ENCODE results near the gene PLAC8L1.

The PLAC8L1 gene

GRCh38 chr5:146082798-146083197, 22.6 kb downstream of the PLAC8L1 start:
- H3K4me3 ChIP-seq (replicated peaks; ENCODE audit: low read depth, low read length) = no peak overlapping the region
- DNase-seq (ENCODE audit: extremely low read depth, low read depth) = no peak
- no peak for TF ChIP-seq CTCF (IDR thresholded peaks at IDR 0.05; ENCODE audit: low read depth, low read length, missing control alignments)

- DNase-seq (ENCODE audit: extremely low read depth, low read depth) = no peak
- no peak for TF ChIP-seq CTCF (IDR thresholded peaks at IDR 0.05; ENCODE audit: low read depth, low read length, missing control alignments)
- H3K4me3 ChIP-seq (replicated peaks; ENCODE audit: low read depth, low read length) = no peak overlapping the region
Measured at GRCh38 chr5:146081556-146081955, 23.8 kb downstream of the PLAC8L1 start.

GRCh38 chr5:146079695-146080373, 25.5 kb downstream of the PLAC8L1 start:
- TF ChIP-seq CTCF (IDR thresholded peaks at IDR 0.05; ENCODE audit: low read depth, low read length, missing control alignments) = no peak
- no peak overlapping the region for H3K4me3 ChIP-seq (replicated peaks; ENCODE audit: low read depth, low read length)
- no peak for DNase-seq (ENCODE audit: extremely low read depth, low read depth)

GRCh38 chr5:146078566-146078965, 26.8 kb downstream of the PLAC8L1 start:
- TF ChIP-seq CTCF (IDR thresholded peaks at IDR 0.05; ENCODE audit: low read depth, low read length, missing control alignments) = no peak
- no peak overlapping the region for H3K4me3 ChIP-seq (replicated peaks; ENCODE audit: low read depth, low read length)
- no peak for DNase-seq (ENCODE audit: extremely low read depth, low read depth)

GRCh38 chr5:146076455-146076854, 28.9 kb downstream of the PLAC8L1 start:
- no peak for DNase-seq (ENCODE audit: extremely low read depth, low read depth)
- TF ChIP-seq CTCF (IDR thresholded peaks at IDR 0.05; ENCODE audit: low read depth, low read length, missing control alignments) = no peak
- H3K4me3 ChIP-seq (replicated peaks; ENCODE audit: low read depth, low read length) = no peak overlapping the region

- no peak for TF ChIP-seq CTCF (IDR thresholded peaks at IDR 0.05; ENCODE audit: low read depth, low read length, missing control alignments)
- DNase-seq (ENCODE audit: extremely low read depth, low read depth) = no peak
- H3K4me3 ChIP-seq (replicated peaks; ENCODE audit: low read depth, low read length) = no peak overlapping the region
Measured at GRCh38 chr5:146076028-146076427, 29.3 kb downstream of the PLAC8L1 start.

All from HFF-Myc (cell line).